CD1c-positive myeloid dendritic cell (primary cell): ENCODE measurements around the gene TM4SF1.
A peak's percentile ranks its signal among the peaks of the same experiment; 100 is the strongest.

ENCODE experiments used
- DNase-seq: peaks from one replicate; pipeline ENCODE4 v3.0.0-alpha.2; 2016; ENCODE audit errors: extremely low spot score

Gene TM4SF1

GRCh38 chr3:149375501-149376196 lies 1.8 kb downstream of the TM4SF1 start:
- DNase-seq = no peak

- peak; percentile 34 for DNase-seq
These were observed 2.5 kb downstream of the TM4SF1 start for GRCh38 chr3:149374793-149375500.

GRCh38 chr3:149374391-149374790 lies 3.1 kb downstream of the TM4SF1 start:
- no peak for DNase-seq

GRCh38 chr3:149373235-149374125 lies 4.0 kb downstream of the TM4SF1 start:
- peak; percentile 47 for DNase-seq

GRCh38 chr3:149371723-149372114 lies 5.7 kb downstream of the TM4SF1 start:
- no peak for DNase-seq

- DNase-seq = peak; percentile 15
These were observed 6.3 kb downstream of the TM4SF1 start for GRCh38 chr3:149371001-149371722.

GRCh38 chr3:149369991-149370866 lies 7.2 kb downstream of the TM4SF1 start:
- DNase-seq = no peak

- DNase-seq = no peak
These were observed 8.6 kb downstream of the TM4SF1 start for GRCh38 chr3:149368674-149369497.

DNA sequence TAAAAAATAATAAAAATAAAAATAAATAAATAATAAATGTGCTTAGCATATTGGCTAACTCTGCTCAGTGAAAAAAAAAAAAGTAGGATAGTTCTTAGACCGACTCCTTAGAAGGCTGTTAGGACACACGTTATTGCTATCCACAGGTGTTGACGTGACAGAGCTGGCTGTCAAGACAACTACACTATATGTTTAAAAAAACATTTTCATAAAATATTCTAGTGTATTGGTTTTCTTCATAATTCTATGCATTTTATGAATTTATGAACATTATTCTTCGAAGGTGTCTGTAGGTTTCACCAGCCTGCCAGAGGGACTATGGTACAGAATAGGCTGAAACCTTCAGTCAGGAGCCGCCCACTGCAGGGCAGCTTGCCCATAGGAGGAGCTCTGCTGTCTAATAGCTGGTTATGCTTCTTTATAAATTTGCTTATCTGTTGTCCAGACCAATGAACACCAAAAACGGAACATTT lies 9.2 kb downstream of the TM4SF1 start:
- no peak for DNase-seq

GRCh38 chr3:149366941-149367840 lies 10.3 kb downstream of the TM4SF1 start:
- no peak for DNase-seq

- DNase-seq = no peak
These were observed 11.4 kb downstream of the TM4SF1 start for GRCh38 chr3:149366031-149366430.

DNA sequence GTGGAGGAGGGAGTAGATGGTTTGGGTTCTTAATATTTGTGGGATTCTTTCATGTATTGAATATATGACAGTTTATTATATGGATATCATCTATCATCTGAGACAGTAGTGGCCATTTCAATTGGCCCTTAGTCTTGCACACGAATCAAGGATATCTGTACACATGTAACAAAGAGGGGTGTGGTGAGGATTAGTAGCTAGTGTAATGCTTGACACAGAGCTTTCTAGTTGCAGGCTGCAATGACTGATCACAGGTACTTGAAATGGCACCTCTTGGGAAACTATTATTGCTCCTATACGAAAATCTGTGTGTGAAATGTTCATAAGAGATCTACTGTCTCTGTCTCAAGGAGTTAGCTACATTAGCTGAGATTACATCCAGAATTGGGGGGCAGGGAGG lies 12.8 kb downstream of the TM4SF1 start:
- no peak for DNase-seq

DNA sequence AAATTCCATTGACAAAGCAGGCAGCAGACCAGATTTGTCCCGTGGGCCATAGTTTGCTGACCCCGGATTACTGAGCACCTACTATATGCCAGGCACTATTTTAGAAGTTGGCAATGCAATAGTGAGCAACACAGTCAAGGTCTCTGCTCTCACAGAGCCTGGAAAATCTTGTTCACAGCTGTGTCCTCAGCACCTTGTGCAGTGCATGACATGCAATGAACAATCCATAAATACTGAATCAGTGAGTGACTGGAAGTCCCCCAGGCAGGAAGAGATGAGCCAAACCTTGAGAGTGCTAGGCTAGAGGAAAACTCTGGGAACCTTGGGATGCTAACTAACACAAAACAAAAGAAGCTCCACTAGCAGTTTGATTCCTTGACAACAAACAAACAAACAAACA lies 14.4 kb downstream of the TM4SF1 start:
- no peak for DNase-seq

- no peak for DNase-seq
These were observed 15.1 kb downstream of the TM4SF1 start for GRCh38 chr3:149362366-149362765.

- no peak for DNase-seq
These were observed 20.8 kb downstream of the TM4SF1 start for GRCh38 chr3:149356630-149357029.

- DNase-seq = no peak
These were observed 21.3 kb downstream of the TM4SF1 start for GRCh38 chr3:149356044-149356592.

GRCh38 chr3:149353581-149354184 lies 23.8 kb downstream of the TM4SF1 start:
- DNase-seq = no peak

- peak; percentile 58 for DNase-seq
These were observed 24.9 kb downstream of the TM4SF1 start for GRCh38 chr3:149352556-149352955.
